ENCODE results near the gene BCAP29. TPM values are rescaled to one million over a fixed set of nuclear protein-coding genes. Genes with fewer than 3 reads are reported as not detected.

Gene BCAP29
- total RNA-seq, 2 donors from 2014 or later: 39.5 to 46.0 TPM

DNA sequence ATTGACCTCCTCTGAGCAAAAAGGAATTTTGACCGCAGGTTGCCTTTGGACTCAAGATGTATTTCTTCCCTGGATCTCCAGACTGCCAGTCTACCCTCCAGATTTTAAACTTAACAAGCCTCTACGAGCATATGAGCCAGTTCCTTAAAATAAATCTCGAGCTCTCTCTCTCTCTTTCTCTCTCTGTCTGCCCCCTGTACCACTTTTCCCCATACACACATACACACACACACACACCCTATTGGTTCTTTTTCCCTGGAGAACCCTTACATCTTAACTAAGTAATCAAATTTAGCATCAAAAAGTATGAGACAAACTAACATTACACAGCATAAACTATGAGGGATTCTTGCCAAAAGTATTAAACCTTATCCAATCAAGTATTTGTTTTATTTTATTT, 11.4 kb downstream of the BCAP29 start:
- no peaks in the 10 kb centered on the region for H3K27me3 ChIP-seq (ENCODE audit: control insufficient read depth, insufficient read depth, low read length, poor library complexity, severe bottlenecking)
- peaks cover 42% of the 10 kb centered on the region for H3K36me3 ChIP-seq (ENCODE audit: control insufficient read depth, insufficient read depth, low read length)
- H3K36me3 Mint-ChIP-seq (ENCODE audit: low read depth): peaks cover 44% of the 10 kb centered on the region
- H3K27ac Mint-ChIP-seq: no peak overlapping the region
- DNase-seq: no peak
- WGBS, 2 experiments (ENCODE audit: insufficient coverage in 1 of 2, insufficient read length in 1 of 2): 87 to 96% methylated on average over 3 of the region's 3 CpGs
- H3K9me3 ChIP-seq (ENCODE audit: control insufficient read depth, low read length): peaks cover 8% of the 10 kb centered on the region
- no peaks in the 10 kb centered on the region for H3K4me1 Mint-ChIP-seq
- H3K9me3 Mint-ChIP-seq: peaks cover 7% of the 10 kb centered on the region
- H3K9ac ChIP-seq (ENCODE audit: extremely low read depth, low read length, poor library complexity, severe bottlenecking): no peak overlapping the region
- H3K4me1 ChIP-seq (ENCODE audit: control insufficient read depth, insufficient read depth, low read length): no peaks in the 10 kb centered on the region
- TF ChIP-seq, protein P1, sequence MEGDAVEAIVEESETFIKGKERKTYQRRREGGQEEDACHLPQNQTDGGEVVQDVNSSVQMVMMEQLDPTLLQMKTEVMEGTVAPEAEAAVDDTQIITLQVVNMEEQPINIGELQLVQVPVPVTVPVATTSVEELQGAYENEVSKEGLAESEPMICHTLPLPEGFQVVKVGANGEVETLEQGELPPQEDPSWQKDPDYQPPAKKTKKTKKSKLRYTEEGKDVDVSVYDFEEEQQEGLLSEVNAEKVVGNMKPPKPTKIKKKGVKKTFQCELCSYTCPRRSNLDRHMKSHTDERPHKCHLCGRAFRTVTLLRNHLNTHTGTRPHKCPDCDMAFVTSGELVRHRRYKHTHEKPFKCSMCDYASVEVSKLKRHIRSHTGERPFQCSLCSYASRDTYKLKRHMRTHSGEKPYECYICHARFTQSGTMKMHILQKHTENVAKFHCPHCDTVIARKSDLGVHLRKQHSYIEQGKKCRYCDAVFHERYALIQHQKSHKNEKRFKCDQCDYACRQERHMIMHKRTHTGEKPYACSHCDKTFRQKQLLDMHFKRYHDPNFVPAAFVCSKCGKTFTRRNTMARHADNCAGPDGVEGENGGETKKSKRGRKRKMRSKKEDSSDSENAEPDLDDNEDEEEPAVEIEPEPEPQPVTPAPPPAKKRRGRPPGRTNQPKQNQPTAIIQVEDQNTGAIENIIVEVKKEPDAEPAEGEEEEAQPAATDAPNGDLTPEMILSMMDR (conservative IDR thresholded peaks at IDR 0.05): no peak
- no peak overlapping the region for H3K4me3 Mint-ChIP-seq
- H3K27me3 Mint-ChIP-seq (ENCODE audit: insufficient read depth): no peaks in the 10 kb centered on the region
- H3K27ac ChIP-seq (ENCODE audit: low read depth, low read length): no peak overlapping the region
- no peak overlapping the region for H3K4me3 ChIP-seq (ENCODE audit: low read length)

DNA sequence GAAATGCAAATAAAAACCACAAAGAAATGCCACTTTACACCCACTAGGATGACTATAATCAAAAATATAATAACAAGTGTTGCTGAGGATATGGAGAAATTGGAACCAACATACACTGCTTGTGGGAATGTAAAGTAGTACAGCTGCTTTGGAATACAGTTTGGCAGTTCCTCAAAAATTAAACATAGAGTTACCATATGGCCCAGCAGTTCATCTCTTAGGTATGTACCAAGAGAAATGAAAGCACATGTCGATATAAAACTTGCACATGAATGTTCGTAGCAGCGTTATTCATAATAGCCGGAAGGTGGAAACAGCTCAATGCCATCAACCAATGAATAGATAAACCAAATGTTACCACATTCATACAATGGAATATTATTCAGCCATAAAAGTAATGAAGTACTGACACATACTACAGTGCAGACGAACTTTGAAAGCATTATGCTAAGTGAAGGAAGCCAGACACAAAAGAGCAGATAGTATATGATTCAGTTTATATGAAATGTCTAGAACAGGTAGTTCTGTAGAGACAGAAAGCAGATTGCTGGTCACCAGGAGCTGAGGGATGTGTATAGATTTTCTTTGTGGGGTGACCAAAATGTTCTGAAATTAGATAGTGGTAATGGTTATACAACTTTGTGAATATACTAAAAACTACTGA, 12.4 kb downstream of the BCAP29 start:
- H3K9ac ChIP-seq (ENCODE audit: extremely low read depth, low read length, poor library complexity, severe bottlenecking): no peak overlapping the region
- no peaks in the 10 kb centered on the region for H3K4me1 ChIP-seq (ENCODE audit: control insufficient read depth, insufficient read depth, low read length)
- H3K9me3 ChIP-seq (ENCODE audit: control insufficient read depth, low read length): peaks cover 8% of the 10 kb centered on the region
- TF ChIP-seq, protein P1 (conservative IDR thresholded peaks at IDR 0.05): no peak
- H3K36me3 ChIP-seq (ENCODE audit: control insufficient read depth, insufficient read depth, low read length): peaks cover 35% of the 10 kb centered on the region
- Mint-ChIP-seq H3K4me1 (peaks cover 2% of the 10 kb centered on the region), H3K4me3 (no peak overlapping the region), H3K36me3 (ENCODE audit: low read depth) (peaks cover 39% of the 10 kb centered on the region), H3K27me3 (ENCODE audit: insufficient read depth) (no peaks in the 10 kb centered on the region), H3K27ac (no peak overlapping the region), H3K9me3 (peaks cover 7% of the 10 kb centered on the region)
- WGBS, 2 experiments (ENCODE audit: insufficient coverage in 1 of 2, insufficient read length in 1 of 2): 92% methylated on average over 5 of the region's 5 CpGs; no CpG with 5 or more reads in 1 of the 2 experiments
- no peak overlapping the region for H3K27ac ChIP-seq (ENCODE audit: low read depth, low read length)
- H3K27me3 ChIP-seq (ENCODE audit: control insufficient read depth, insufficient read depth, low read length, poor library complexity, severe bottlenecking): no peaks in the 10 kb centered on the region
- DNase-seq: no peak
- no peak overlapping the region for H3K4me3 ChIP-seq (ENCODE audit: low read length)

DNA sequence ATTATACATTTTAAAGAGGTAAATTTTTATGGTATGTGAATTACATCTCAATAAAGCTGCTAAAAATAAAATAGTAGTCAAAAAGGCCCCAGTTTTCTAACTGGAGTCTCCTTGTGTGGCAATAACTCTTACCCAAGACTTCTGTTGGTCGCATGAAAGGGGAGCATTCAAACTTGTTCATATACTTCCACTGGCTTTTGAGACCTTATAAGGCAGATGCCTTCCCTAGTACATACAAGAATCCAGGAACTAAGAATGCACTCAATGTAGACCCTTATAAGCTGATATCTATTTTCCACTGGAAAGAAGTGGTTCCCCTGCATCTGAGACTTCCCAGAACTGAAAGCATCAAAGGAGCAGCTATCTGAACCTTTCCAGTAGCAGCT, 13.0 kb downstream of the BCAP29 start:
- no peaks in the 10 kb centered on the region for H3K27me3 ChIP-seq (ENCODE audit: control insufficient read depth, insufficient read depth, low read length, poor library complexity, severe bottlenecking)
- no peak for DNase-seq
- TF ChIP-seq, protein P1 (conservative IDR thresholded peaks at IDR 0.05): no peak
- H3K27ac ChIP-seq (ENCODE audit: low read depth, low read length): no peak overlapping the region
- no peak overlapping the region for H3K4me3 ChIP-seq (ENCODE audit: low read length)
- no peak overlapping the region for H3K27ac Mint-ChIP-seq
- H3K9ac ChIP-seq (ENCODE audit: extremely low read depth, low read length, poor library complexity, severe bottlenecking): no peak overlapping the region
- no peak overlapping the region for H3K4me3 Mint-ChIP-seq
- peaks cover 35% of the 10 kb centered on the region for H3K36me3 ChIP-seq (ENCODE audit: control insufficient read depth, insufficient read depth, low read length)
- no peaks in the 10 kb centered on the region for H3K4me1 ChIP-seq (ENCODE audit: control insufficient read depth, insufficient read depth, low read length)
- WGBS, 2 experiments (ENCODE audit: insufficient coverage in 1 of 2, insufficient read length in 1 of 2): 96 to 100% methylated on average over 1 of the region's 1 CpG
- H3K4me1 Mint-ChIP-seq: peaks cover 2% of the 10 kb centered on the region
- peaks cover 8% of the 10 kb centered on the region for H3K9me3 ChIP-seq (ENCODE audit: control insufficient read depth, low read length)
- peaks cover 39% of the 10 kb centered on the region for H3K36me3 Mint-ChIP-seq (ENCODE audit: low read depth)
- no peaks in the 10 kb centered on the region for H3K27me3 Mint-ChIP-seq (ENCODE audit: insufficient read depth)
- peaks cover 7% of the 10 kb centered on the region for H3K9me3 Mint-ChIP-seq
